OCI-LY7 (cell line): ENCODE results near the gene FOSB. TPM values are rescaled to one million over a fixed set of nuclear protein-coding genes. Genes with fewer than 3 reads are reported as not detected.

Source experiments
- BruUV-seq: library from RNA; stranded (reverse); fragments of 400-500 nt; replicated peaks from 2 replicates; lab custom pipeline; 2021; lab: Mats Ljungman, UMichigan
- CTCF ChIA-PET: fragments of 300-600 bp; sonication (Branson Sonifier 250); formaldehyde crosslinking; loops from one replicate; lab custom pipeline; 2022; ENCODE audit warnings: antibody characterized with exemption; ENCODE audit not compliant: unreplicated experiment; lab: Charles Lee
- POLR2A ChIA-PET: fragments of 300-600 bp; sonication (Branson Sonifier 250); formaldehyde crosslinking; loops from one replicate; lab custom pipeline; 2022; ENCODE audit warnings: antibody characterized with exemption; lab: Charles Lee
- DNase-seq: peaks from one replicate; pipeline ENCODE4 v3.0.0-alpha.2; 2015; ENCODE audit warnings: low spot score
- H2AFZ ChIP-seq: fragments of 200-600 bp; sonication (generic), shearing (Covaris generic); 2 replicates; pipeline ENCODE4 v1.6.1; 2014; ENCODE audit warnings: mild to moderate bottlenecking, antibody characterized with exemption, low read length, moderate library complexity
- H3K27ac ChIP-seq: fragments of 200-600 bp; sonication (generic); 2 replicates; pipeline ENCODE4 v1.5.1; 2014; ENCODE audit warnings: mixed run types, low read depth, mild to moderate bottlenecking, moderate library complexity, low read length, inconsistent platforms; ENCODE audit not compliant: poor library complexity, severe bottlenecking
- H3K36me3 ChIP-seq: fragments of 200-600 bp; sonication (generic); 2 replicates; pipeline ENCODE4 v1.6.1; 2014; ENCODE audit warnings: mild to moderate bottlenecking, antibody characterized with exemption, low read length, moderate library complexity, mixed read lengths; ENCODE audit not compliant: insufficient read depth
- H3K4me1 ChIP-seq: fragments of 200-600 bp; sonication (generic); 2 replicates; pipeline ENCODE4 v1.5.1; 2014; ENCODE audit warnings: mild to moderate bottlenecking, low read length; ENCODE audit not compliant: insufficient read depth, poor library complexity, severe bottlenecking
- H3K4me2 ChIP-seq: fragments of 200-600 bp; sonication (generic); 2 replicates; pipeline ENCODE4 v1.6.1; 2014; ENCODE audit warnings: mild to moderate bottlenecking, low read length
- H3K4me3 ChIP-seq: fragments of 200-600 bp; sonication (generic); 2 replicates; pipeline ENCODE4 v1.5.1; 2014; ENCODE audit warnings: mild to moderate bottlenecking, low read depth, low read length; ENCODE audit not compliant: poor library complexity, severe bottlenecking
- H3K79me2 ChIP-seq: fragments of 200-600 bp; sonication (generic); 2 replicates; pipeline ENCODE4 v1.6.1; 2016; ENCODE audit warnings: low read depth, mild to moderate bottlenecking, low read length, moderate library complexity, mixed read lengths; ENCODE audit not compliant: insufficient read depth
- H3K9me2 ChIP-seq: fragments of 200-600 bp; sonication (generic); 2 replicates; pipeline ENCODE4 v1.6.1; 2016; ENCODE audit warnings: mild to moderate bottlenecking, low read length, mixed read lengths; ENCODE audit not compliant: insufficient read depth
- H3K9me3 ChIP-seq: fragments of 200-600 bp; sonication (generic); 2 replicates; pipeline ENCODE4 v1.6.1; 2014; ENCODE audit warnings: mild to moderate bottlenecking, mixed run types, low read length, mixed read lengths
- H4K20me1 ChIP-seq: fragments of 200-600 bp; sonication (generic); 2 replicates; pipeline ENCODE4 v1.6.1; 2014; ENCODE audit warnings: mild to moderate bottlenecking, antibody characterized with exemption, low read length, moderate library complexity, mixed read lengths; ENCODE audit not compliant: insufficient read depth
- EZH2phosphoT487 ChIP-seq: fragments of 200-600 bp; sonication (generic); IDR thresholded peaks from 2 replicates; pipeline ENCODE4 v1.6.1; 2018; ENCODE audit warnings: low read depth, borderline replicate concordance, mild to moderate bottlenecking, mixed run types, antibody characterized with exemption, low read length, moderate library complexity, mixed read lengths
- intact Hi-C: fragments of 100-400 bp; cut with micrococcal nuclease; formaldehyde crosslinking; loops from one replicate; pipeline ENCODE4 v1.10.0; 2022; ENCODE audit not compliant: unreplicated experiment
- total RNA-seq, 2 experiments: library from RNA; depleted of rRNA in 1 of 2; stranded (reverse); fragments of >200 nt in 1 of 2; shearing (Covaris generic) in 1 of 2; gene quantifications; 2 replicates each; pipeline ENCODE4 v1.2.3, GENCODE V29; 2014 to 2022
- TF ChIP-seq, protein P1 (sequence below): fragments of 200-600 bp; sonication (generic); conservative IDR thresholded peaks from 2 replicates; pipeline ENCODE4 v1.5.1; 2014; ENCODE audit warnings: mild to moderate bottlenecking, antibody characterized with exemption, low read length, moderate library complexity, mixed read lengths

FOSB gene
- total RNA-seq, 2 experiments from 2014 or later, result 2.3 to 2.4 TPM

DNA sequence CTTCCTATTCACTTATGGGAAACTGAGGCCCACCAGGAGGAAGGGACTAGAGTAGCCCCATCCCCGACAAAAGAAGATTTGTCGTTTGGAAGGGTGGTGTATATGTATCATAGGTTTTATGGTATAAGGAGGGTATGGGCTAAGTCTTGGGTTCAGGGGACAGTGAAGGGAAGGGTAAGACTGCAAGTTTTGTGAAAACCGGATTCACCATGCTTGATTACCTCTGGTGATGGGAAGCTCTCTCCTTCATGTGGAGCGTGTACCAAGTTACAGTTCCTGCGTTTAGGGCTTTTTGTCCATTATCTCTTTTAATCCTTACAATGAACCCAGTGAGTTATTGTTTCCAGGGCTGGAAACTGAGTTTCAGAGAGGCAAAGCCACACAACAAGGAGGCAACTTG, 43.3 kb downstream of the FOSB start:
- Histone ChIP-seq H3K9me2 (no peaks in the 10 kb centered on the region), H3K4me3 (no peak overlapping the region), H2AFZ (no peak overlapping the region), H3K79me2 (peaks cover 18% of the 10 kb centered on the region), H3K27ac (no peak overlapping the region), H3K36me3 (no peaks in the 10 kb centered on the region), H3K4me1 (peaks cover 39% of the 10 kb centered on the region), H4K20me1 (peaks cover 15% of the 10 kb centered on the region), H3K4me2 (no peak overlapping the region), H3K9me3 (no peaks in the 10 kb centered on the region)
- TF ChIP-seq, protein P1, sequence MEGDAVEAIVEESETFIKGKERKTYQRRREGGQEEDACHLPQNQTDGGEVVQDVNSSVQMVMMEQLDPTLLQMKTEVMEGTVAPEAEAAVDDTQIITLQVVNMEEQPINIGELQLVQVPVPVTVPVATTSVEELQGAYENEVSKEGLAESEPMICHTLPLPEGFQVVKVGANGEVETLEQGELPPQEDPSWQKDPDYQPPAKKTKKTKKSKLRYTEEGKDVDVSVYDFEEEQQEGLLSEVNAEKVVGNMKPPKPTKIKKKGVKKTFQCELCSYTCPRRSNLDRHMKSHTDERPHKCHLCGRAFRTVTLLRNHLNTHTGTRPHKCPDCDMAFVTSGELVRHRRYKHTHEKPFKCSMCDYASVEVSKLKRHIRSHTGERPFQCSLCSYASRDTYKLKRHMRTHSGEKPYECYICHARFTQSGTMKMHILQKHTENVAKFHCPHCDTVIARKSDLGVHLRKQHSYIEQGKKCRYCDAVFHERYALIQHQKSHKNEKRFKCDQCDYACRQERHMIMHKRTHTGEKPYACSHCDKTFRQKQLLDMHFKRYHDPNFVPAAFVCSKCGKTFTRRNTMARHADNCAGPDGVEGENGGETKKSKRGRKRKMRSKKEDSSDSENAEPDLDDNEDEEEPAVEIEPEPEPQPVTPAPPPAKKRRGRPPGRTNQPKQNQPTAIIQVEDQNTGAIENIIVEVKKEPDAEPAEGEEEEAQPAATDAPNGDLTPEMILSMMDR, result no peak
- TF ChIP-seq EZH2phosphoT487, result no peak
- POLR2A ChIA-PET, result no interaction called here
- DNase-seq, result no peak
- intact Hi-C loops, result no loop called here
- no TSS peak for BruUV-seq
- CTCF ChIA-PET, result no interaction called here

DNA sequence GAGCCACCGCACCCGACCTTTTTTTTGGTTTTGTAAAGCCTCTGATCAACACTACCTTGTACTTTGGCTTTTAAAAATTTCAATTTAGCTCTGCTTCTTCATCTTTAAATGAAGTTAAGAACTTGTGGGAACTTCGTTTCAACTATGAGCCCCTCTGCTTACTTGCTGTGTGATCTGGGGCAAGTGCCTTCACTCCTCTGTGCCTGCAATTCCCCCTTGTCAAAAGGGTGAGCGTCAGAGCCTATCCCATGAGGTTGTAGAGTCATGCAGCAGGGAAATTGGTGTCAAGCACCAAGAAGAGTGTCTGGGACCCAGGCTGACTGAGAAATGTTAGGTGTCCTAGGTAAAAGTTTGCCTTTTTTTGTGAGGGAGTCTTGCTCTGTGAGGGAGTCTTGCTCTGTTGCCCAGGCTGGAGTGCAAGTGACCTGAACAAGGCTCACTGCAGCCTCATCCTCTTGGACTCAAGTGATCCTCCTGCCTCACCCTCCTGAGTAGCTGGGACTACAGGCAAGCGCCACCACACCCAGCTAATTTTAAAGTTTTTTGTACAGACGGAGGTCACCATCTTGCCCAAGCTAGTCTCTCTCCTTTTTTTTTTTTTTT, 45.2 kb downstream of the FOSB start:
- CTCF ChIA-PET, result no interaction called here
- BruUV-seq, result no TSS peak
- H2AFZ ChIP-seq, result no peak overlapping the region
- no peaks in the 10 kb centered on the region for H3K9me3 ChIP-seq
- H3K79me2 ChIP-seq, result peaks cover 12% of the 10 kb centered on the region
- DNase-seq, result no peak
- H3K4me2 ChIP-seq, result no peak overlapping the region
- no peaks in the 10 kb centered on the region for H3K9me2 ChIP-seq
- no peak overlapping the region for H3K4me3 ChIP-seq
- H3K27ac ChIP-seq, result no peak overlapping the region
- H3K36me3 ChIP-seq, result peaks cover 2% of the 10 kb centered on the region
- intact Hi-C loops, result no loop called here
- H4K20me1 ChIP-seq, result peaks cover 15% of the 10 kb centered on the region
- TF ChIP-seq EZH2phosphoT487, result no peak
- TF ChIP-seq, protein P1, result no peak
- H3K4me1 ChIP-seq, result peaks cover 37% of the 10 kb centered on the region
- POLR2A ChIA-PET, result interaction anchor here (1.2 kb wide), 1 partner anchor 71 kb away, joined by 3 read pairs; no protein-coding TSS in a partner anchor

DNA sequence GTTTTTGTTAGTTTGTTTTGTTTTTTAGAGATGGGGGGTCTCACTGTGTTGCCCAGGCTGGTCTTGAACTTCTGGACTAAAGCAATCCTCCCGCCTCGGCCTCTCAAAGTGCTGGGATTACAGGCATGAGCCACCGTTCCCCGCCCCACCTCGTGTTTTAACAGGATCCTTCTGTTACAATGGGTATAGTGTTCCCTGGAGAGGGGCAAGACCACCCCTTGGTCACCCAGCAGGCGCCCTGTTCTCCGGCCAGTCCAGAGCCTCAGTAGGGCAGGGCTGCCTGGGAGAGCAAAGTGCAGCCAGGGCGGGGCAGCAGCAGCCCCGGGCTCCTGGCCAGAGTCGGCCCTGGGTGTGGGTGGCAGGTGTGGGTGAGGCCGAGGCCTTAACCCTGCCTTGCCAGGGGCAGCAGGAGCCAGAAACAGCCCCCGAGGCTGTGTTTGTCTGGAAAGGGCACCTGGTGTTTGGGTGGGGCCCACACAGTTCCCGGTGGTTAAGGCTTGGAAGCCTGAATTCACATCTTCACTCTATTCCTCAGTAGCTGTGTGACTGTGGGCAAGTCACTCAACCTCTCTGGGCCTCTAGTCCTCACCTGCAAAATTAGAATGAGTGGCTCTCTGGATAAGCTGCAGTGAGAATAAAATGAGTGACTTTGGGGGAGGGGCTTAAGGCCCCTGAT, 46.7 kb downstream of the FOSB start:
- Histone ChIP-seq H3K9me2 (no peaks in the 10 kb centered on the region), H3K4me3 (no peak overlapping the region), H4K20me1 (peaks cover 15% of the 10 kb centered on the region), H3K27ac (no peak overlapping the region), H3K79me2 (peaks cover 8% of the 10 kb centered on the region; the same call in 1 of the 2 replicates), H3K36me3 (peaks cover 10% of the 10 kb centered on the region), H3K4me1 (peaks cover 27% of the 10 kb centered on the region), H3K4me2 (peak overlapping the region; percentile 70), H2AFZ (no peak overlapping the region), H3K9me3 (no peaks in the 10 kb centered on the region)
- ChIA-PET POLR2A (no interaction called here), CTCF (no interaction called here)
- TF ChIP-seq EZH2phosphoT487, result no peak
- TF ChIP-seq, protein P1, result no peak
- DNase-seq, result no peak
- intact Hi-C loops, result no loop called here
- no TSS peak for BruUV-seq
